GM12878 (cell line): ENCODE data around the gene AJM1.
A peak's percentile ranks its signal among the peaks of the same experiment; 100 is the strongest.

ENCODE experiments used
- BACH1 ChIP-seq: fragments of 450-650 bp; IDR thresholded peaks from 2 replicates; pipeline ENCODE4 v1.6.1; 2017; ENCODE audit warnings: mild to moderate bottlenecking, borderline replicate concordance
- EP300 ChIP-seq, 2 experiments: fragments of 150-350 bp in 1 of 2; IDR thresholded peaks; 2 replicates each; pipeline ENCODE4 v1.6.1; 2011 to 2012; ENCODE audit warnings: low read depth in 2 of 2, low read length in 2 of 2, borderline replicate concordance in 1 of 2, improper control_type of control experiment in 1 of 2, inconsistent platforms in 1 of 2; ENCODE audit not compliant: control insufficient read depth in 1 of 2
- FOXM1 ChIP-seq: IDR thresholded peaks from 2 replicates; pipeline ENCODE4 v1.6.1; 2012; ENCODE audit warnings: low read depth, mild to moderate bottlenecking, inconsistent platforms, low read length, moderate library complexity
- NFIC ChIP-seq: IDR thresholded peaks from 2 replicates; pipeline ENCODE4 v1.6.1; 2012; ENCODE audit warnings: low read depth, mild to moderate bottlenecking, inconsistent platforms, low read length, moderate library complexity
- NFYB ChIP-seq: IDR thresholded peaks from 2 replicates; pipeline ENCODE4 v1.6.1; 2011; ENCODE audit warnings: low read depth, mild to moderate bottlenecking, low read length, improper control_type of control experiment, moderate library complexity; ENCODE audit not compliant: insufficient read depth
- POLR2A ChIP-seq: IDR thresholded peaks from 2 replicates; pipeline ENCODE4 v1.6.1; 2011; ENCODE audit warnings: low read depth, mild to moderate bottlenecking, low read length
- SUPT20H ChIP-seq: IDR thresholded peaks from 2 replicates; pipeline ENCODE4 v1.6.1; 2011; ENCODE audit warnings: low read depth, mild to moderate bottlenecking, low read length, moderate library complexity, borderline replicate concordance; ENCODE audit not compliant: control insufficient read depth
- TCF7 ChIP-seq: IDR thresholded peaks from 2 replicates; pipeline ENCODE4 v1.6.1; 2014; ENCODE audit warnings: antibody characterized with exemption, borderline replicate concordance
- TF ChIP-seq, protein P1 (sequence below): IDR thresholded peaks from 2 replicates; pipeline ENCODE4 v1.6.1; 2012; ENCODE audit warnings: low read depth, low read length, improper control_type of control experiment
- TF ChIP-seq, protein P2 (sequence below), 3 experiments: IDR thresholded peaks in 2 of 3; conservative IDR thresholded peaks in 1 of 3; 2 replicates each; pipeline ENCODE4 v1.5.1; 2011; ENCODE audit warnings: low read depth in 3 of 3, low read length in 3 of 3, mild to moderate bottlenecking in 3 of 3, control low read depth in 2 of 3, moderate library complexity in 2 of 3, inconsistent platforms in 1 of 3, mixed read lengths in 1 of 3; ENCODE audit not compliant: control insufficient read depth in 2 of 3, insufficient read depth in 1 of 3; ENCODE audit errors: extremely low read depth in 1 of 3

- TF ChIP-seq TCF7 (no peak), EP300 (IDR thresholded peaks at IDR 0.05; ENCODE audit: borderline replicate concordance in 1 of 2, control insufficient read depth in 1 of 2, low read depth in 2 of 2, low read length in 2 of 2) (no peak), SUPT20H (no peak), POLR2A (0 out of 2 replicates have a peak, but pooled peaks have one; percentile 38), FOXM1 (no peak), NFIC (no peak), BACH1 (no peak), NFYB (no peak)
- TF ChIP-seq, protein P1, sequence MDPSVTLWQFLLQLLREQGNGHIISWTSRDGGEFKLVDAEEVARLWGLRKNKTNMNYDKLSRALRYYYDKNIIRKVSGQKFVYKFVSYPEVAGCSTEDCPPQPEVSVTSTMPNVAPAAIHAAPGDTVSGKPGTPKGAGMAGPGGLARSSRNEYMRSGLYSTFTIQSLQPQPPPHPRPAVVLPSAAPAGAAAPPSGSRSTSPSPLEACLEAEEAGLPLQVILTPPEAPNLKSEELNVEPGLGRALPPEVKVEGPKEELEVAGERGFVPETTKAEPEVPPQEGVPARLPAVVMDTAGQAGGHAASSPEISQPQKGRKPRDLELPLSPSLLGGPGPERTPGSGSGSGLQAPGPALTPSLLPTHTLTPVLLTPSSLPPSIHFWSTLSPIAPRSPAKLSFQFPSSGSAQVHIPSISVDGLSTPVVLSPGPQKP: no peak
- TF ChIP-seq, protein P2, sequence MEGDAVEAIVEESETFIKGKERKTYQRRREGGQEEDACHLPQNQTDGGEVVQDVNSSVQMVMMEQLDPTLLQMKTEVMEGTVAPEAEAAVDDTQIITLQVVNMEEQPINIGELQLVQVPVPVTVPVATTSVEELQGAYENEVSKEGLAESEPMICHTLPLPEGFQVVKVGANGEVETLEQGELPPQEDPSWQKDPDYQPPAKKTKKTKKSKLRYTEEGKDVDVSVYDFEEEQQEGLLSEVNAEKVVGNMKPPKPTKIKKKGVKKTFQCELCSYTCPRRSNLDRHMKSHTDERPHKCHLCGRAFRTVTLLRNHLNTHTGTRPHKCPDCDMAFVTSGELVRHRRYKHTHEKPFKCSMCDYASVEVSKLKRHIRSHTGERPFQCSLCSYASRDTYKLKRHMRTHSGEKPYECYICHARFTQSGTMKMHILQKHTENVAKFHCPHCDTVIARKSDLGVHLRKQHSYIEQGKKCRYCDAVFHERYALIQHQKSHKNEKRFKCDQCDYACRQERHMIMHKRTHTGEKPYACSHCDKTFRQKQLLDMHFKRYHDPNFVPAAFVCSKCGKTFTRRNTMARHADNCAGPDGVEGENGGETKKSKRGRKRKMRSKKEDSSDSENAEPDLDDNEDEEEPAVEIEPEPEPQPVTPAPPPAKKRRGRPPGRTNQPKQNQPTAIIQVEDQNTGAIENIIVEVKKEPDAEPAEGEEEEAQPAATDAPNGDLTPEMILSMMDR (IDR thresholded peaks at IDR 0.05 in 2 of 3, conservative IDR thresholded peaks at IDR 0.05 in 1 of 3; ENCODE audit: control insufficient read depth in 2 of 3, extremely low read depth in 1 of 3, insufficient read depth in 1 of 3, low read depth in 3 of 3, low read length in 3 of 3): no peak
Observed at GRCh38 chr9:136831720-136832104, 10.6 kb upstream of the AJM1 start.
